Measurements from ENCODE around the gene SLC23A2.

Gene SLC23A2

DNA sequence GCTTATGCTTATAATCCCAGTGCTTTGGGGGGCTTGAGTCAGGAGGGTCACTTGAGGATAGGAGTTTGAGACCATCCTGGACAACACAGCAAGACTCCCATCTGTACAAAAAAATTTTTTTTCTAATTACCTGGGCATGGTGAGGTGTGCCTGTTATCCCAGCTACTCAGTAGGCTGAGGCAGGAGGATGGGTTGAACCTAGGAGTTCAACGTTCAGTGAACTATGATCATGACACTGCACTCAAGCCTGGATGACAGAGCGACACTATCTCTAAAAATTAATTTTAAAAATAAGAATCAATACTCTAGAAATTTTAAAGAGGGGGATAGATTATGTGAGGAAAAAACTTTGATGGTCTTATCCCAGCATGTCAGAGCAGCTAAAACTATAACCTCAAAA, 44.1 kb downstream of the SLC23A2 start:
- Histone ChIP-seq H3K27ac (ENCODE audit: extremely low read depth, low read depth, low read length) (no peak overlapping the region), H3K4me3 (ENCODE audit: low read depth, low read length) (no peak overlapping the region), H3K36me3 (ENCODE audit: control insufficient read depth in 2 of 2, insufficient read depth in 1 of 2, low read length in 2 of 2) (no peaks in the 10 kb centered on the region; a peak in 1 of 3 replicates), H3K4me1 (ENCODE audit: control insufficient read depth, insufficient read depth, low read length) (peaks cover 3% of the 10 kb centered on the region; the same call in 1 of the 2 replicates), H3K9me3 (ENCODE audit: control insufficient read depth, insufficient read depth, low read depth, low read length) (no peaks in the 10 kb centered on the region)
- ChIA-PET CTCF (interaction anchor here (0.6 to 1.4 kb wide), 3 partner anchors 9 to 193 kb away, joined by 3 to 4 read pairs (median 3); no protein-coding TSS in a partner anchor), POLR2A (no interaction called here)
- no peak for TF ChIP-seq ZNF184 (tag by site-specific recombination; IDR thresholded peaks at IDR 0.05)
- TF ChIP-seq BCL11A (tag by site-specific recombination; IDR thresholded peaks at IDR 0.05; ENCODE audit: low read depth): no peak
- TF ChIP-seq ZNF777 (tag by site-specific recombination; IDR thresholded peaks at IDR 0.05; ENCODE audit: borderline replicate concordance): no peak
- TF ChIP-seq MZF1 (tag by site-specific recombination; IDR thresholded peaks at IDR 0.05; ENCODE audit: borderline replicate concordance): no peak
- TF ChIP-seq ZNF175 (tag by site-specific recombination; IDR thresholded peaks at IDR 0.05): no peak
- TF ChIP-seq ZNF274 (IDR thresholded peaks at IDR 0.05; ENCODE audit: low read length): no peak
- TF ChIP-seq ZNF274 (tag by site-specific recombination; IDR thresholded peaks at IDR 0.05; ENCODE audit: borderline replicate concordance): no peak

- no peak overlapping the region for H3K4me3 ChIP-seq (ENCODE audit: low read depth, low read length)
- H3K27ac ChIP-seq (ENCODE audit: extremely low read depth, low read depth, low read length): no peak overlapping the region
- ChIA-PET POLR2A (no interaction called here), CTCF (interaction anchor here (0.5 to 1.5 kb wide), 14 partner anchors 9 to 750 kb away, joined by 3 to 6 read pairs (median 3); no protein-coding TSS in a partner anchor)
- TF ChIP-seq PRDM1 (tag by site-specific recombination; IDR thresholded peaks at IDR 0.05) (no peak), ZNF366 (tag by site-specific recombination; conservative IDR thresholded peaks at IDR 0.05) (no peak), ZNF76 (tag by site-specific recombination; IDR thresholded peaks at IDR 0.05; ENCODE audit: borderline replicate concordance, low read depth) (no peak), ZNF654 (tag by site-specific recombination; IDR thresholded peaks at IDR 0.05; ENCODE audit: low read depth) (peak; percentile 63)
- TF ChIP-seq, protein P1, sequence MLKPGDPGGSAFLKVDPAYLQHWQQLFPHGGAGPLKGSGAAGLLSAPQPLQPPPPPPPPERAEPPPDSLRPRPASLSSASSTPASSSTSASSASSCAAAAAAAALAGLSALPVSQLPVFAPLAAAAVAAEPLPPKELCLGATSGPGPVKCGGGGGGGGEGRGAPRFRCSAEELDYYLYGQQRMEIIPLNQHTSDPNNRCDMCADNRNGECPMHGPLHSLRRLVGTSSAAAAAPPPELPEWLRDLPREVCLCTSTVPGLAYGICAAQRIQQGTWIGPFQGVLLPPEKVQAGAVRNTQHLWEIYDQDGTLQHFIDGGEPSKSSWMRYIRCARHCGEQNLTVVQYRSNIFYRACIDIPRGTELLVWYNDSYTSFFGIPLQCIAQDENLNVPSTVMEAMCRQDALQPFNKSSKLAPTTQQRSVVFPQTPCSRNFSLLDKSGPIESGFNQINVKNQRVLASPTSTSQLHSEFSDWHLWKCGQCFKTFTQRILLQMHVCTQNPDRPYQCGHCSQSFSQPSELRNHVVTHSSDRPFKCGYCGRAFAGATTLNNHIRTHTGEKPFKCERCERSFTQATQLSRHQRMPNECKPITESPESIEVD (tag by site-specific recombination; IDR thresholded peaks at IDR 0.05): peak; percentile 43; the same call in 1 of the 2 replicates
- TF ChIP-seq, protein P2, sequence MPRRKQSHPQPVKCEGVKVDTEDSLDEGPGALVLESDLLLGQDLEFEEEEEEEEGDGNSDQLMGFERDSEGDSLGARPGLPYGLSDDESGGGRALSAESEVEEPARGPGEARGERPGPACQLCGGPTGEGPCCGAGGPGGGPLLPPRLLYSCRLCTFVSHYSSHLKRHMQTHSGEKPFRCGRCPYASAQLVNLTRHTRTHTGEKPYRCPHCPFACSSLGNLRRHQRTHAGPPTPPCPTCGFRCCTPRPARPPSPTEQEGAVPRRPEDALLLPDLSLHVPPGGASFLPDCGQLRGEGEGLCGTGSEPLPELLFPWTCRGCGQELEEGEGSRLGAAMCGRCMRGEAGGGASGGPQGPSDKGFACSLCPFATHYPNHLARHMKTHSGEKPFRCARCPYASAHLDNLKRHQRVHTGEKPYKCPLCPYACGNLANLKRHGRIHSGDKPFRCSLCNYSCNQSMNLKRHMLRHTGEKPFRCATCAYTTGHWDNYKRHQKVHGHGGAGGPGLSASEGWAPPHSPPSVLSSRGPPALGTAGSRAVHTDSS (tag by site-specific recombination; IDR thresholded peaks at IDR 0.05): no peak
- no peaks in the 10 kb centered on the region for H3K9me3 ChIP-seq (ENCODE audit: control insufficient read depth, insufficient read depth, low read depth, low read length)
- no peaks in the 10 kb centered on the region for H3K4me1 ChIP-seq (ENCODE audit: control insufficient read depth, insufficient read depth, low read length)
- H3K36me3 ChIP-seq (ENCODE audit: control insufficient read depth in 2 of 2, insufficient read depth in 1 of 2, low read length in 2 of 2): no peaks in the 10 kb centered on the region; a peak in 1 of 3 replicates
Observed at GRCh38 chr20:4956200-4956810, 45.0 kb downstream of the SLC23A2 start.

- CTCF ChIA-PET: interaction anchor here (0.9 kb wide), 1 partner anchor 190 kb away, joined by 6 read pairs; no protein-coding TSS in a partner anchor
- no peaks in the 10 kb centered on the region for H3K4me1 ChIP-seq (ENCODE audit: control insufficient read depth, insufficient read depth, low read length)
- H3K36me3 ChIP-seq (ENCODE audit: control insufficient read depth in 2 of 2, insufficient read depth in 1 of 2, low read length in 2 of 2): no peaks in the 10 kb centered on the region; a peak in 1 of 3 replicates
- TF ChIP-seq ZNF555 (tag by site-specific recombination; conservative IDR thresholded peaks at IDR 0.05) (no peak), AEBP2 (tag by site-specific recombination; IDR thresholded peaks at IDR 0.05; ENCODE audit: borderline replicate concordance) (no peak), ZNF121 (tag by site-specific recombination; IDR thresholded peaks at IDR 0.05) (no peak), ZNF571 (tag by site-specific recombination; IDR thresholded peaks at IDR 0.05) (no peak), ZNF664 (tag by site-specific recombination; IDR thresholded peaks at IDR 0.05) (no peak), SP3 (tag by site-specific recombination; IDR thresholded peaks at IDR 0.05) (no peak), ZNF585B (tag by site-specific recombination; IDR thresholded peaks at IDR 0.05) (no peak), SALL2 (tag by site-specific recombination; IDR thresholded peaks at IDR 0.05; ENCODE audit: borderline replicate concordance) (no peak), ZNF155 (tag by site-specific recombination; IDR thresholded peaks at IDR 0.05) (no peak)
- TF ChIP-seq, protein P3, sequence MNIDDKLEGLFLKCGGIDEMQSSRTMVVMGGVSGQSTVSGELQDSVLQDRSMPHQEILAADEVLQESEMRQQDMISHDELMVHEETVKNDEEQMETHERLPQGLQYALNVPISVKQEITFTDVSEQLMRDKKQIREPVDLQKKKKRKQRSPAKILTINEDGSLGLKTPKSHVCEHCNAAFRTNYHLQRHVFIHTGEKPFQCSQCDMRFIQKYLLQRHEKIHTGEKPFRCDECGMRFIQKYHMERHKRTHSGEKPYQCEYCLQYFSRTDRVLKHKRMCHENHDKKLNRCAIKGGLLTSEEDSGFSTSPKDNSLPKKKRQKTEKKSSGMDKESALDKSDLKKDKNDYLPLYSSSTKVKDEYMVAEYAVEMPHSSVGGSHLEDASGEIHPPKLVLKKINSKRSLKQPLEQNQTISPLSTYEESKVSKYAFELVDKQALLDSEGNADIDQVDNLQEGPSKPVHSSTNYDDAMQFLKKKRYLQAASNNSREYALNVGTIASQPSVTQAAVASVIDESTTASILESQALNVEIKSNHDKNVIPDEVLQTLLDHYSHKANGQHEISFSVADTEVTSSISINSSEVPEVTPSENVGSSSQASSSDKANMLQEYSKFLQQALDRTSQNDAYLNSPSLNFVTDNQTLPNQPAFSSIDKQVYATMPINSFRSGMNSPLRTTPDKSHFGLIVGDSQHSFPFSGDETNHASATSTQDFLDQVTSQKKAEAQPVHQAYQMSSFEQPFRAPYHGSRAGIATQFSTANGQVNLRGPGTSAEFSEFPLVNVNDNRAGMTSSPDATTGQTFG (tag by site-specific recombination; IDR thresholded peaks at IDR 0.05; ENCODE audit: borderline replicate concordance): no peak
Observed at GRCh38 chr20:4953881-4954280, 47.4 kb downstream of the SLC23A2 start.

More at GRCh38 chr20:4953881-4954280, 47.4 kb downstream of the SLC23A2 start:
- Histone ChIP-seq H3K9me3 (ENCODE audit: control insufficient read depth, insufficient read depth, low read depth, low read length) (no peaks in the 10 kb centered on the region), H3K4me3 (ENCODE audit: low read depth, low read length) (no peak overlapping the region), H3K27ac (ENCODE audit: extremely low read depth, low read depth, low read length) (no peak overlapping the region)
- POLR2A ChIA-PET: interaction anchor here (0.7 kb wide), 1 partner anchor 112 kb away, joined by 4 read pairs; no protein-coding TSS in a partner anchor

Data from HEK293 (cell line).